Keratinocyte (primary cell): ENCODE results near the gene OLR1. TPM values are rescaled to one million over a fixed set of nuclear protein-coding genes. Genes with fewer than 3 reads are reported as not detected.

Experiments
- DNase-seq: peaks from one replicate; pipeline ENCODE4 v3.0.0-alpha.2; 2011; ENCODE audit warnings: low read depth, missing footprints, low spot score
- FAIRE-seq: peaks from 2 replicates; lab custom pipeline; 2011; peaks lifted over from hg19 to GRCh38; lab: Jason Lieb, UNC
- H2AFZ ChIP-seq: 2 replicates; pipeline ENCODE4 v1.6.0; 2012; ENCODE audit warnings: low read length, control low read depth, inconsistent platforms; ENCODE audit not compliant: control insufficient read depth
- H3K27ac ChIP-seq: 2 replicates; pipeline ENCODE4 v1.5.1; 2011; ENCODE audit warnings: low read length; ENCODE audit not compliant: control insufficient read depth, insufficient read depth
- H3K27me3 ChIP-seq: 3 replicates; pipeline ENCODE4 v1.6.0; 2011; ENCODE audit warnings: low read length; ENCODE audit not compliant: control insufficient read depth, insufficient read depth; ENCODE audit errors: extremely low read depth
- H3K36me3 ChIP-seq, 2 experiments: 2 replicates in 1 of 2; 3 replicates in 1 of 2; pipeline ENCODE4 v1.5.1; 2011; ENCODE audit warnings: low read length in 2 of 2, mild to moderate bottlenecking in 1 of 2; ENCODE audit not compliant: control insufficient read depth in 2 of 2, insufficient read depth in 2 of 2; ENCODE audit errors: extremely low read depth in 1 of 2
- H3K4me1 ChIP-seq: 3 replicates; pipeline ENCODE4 v1.5.1; 2011; ENCODE audit warnings: low read length; ENCODE audit not compliant: control insufficient read depth, insufficient read depth; ENCODE audit errors: extremely low read depth
- H3K4me2 ChIP-seq: 3 replicates; pipeline ENCODE4 v1.6.0; 2011; ENCODE audit warnings: low read depth, low read length; ENCODE audit not compliant: control insufficient read depth, insufficient read depth; ENCODE audit errors: extremely low read depth
- H3K4me3 ChIP-seq, 3 experiments: fragments of 200-600 bp in 1 of 3; sonication (generic) in 1 of 3; 2 replicates in 2 of 3; 3 replicates in 1 of 3; pipeline ENCODE4 v1.5.1; 2011 to 2016; ENCODE audit warnings: low read length in 3 of 3, mild to moderate bottlenecking in 3 of 3, control low read depth in 2 of 3, inconsistent platforms in 1 of 3, low read depth in 1 of 3, mixed read lengths in 1 of 3, mixed run types in 1 of 3, moderate library complexity in 1 of 3; ENCODE audit not compliant: control insufficient read depth in 2 of 3, insufficient read depth in 2 of 3; ENCODE audit errors: extremely low read depth in 1 of 3
- H3K79me2 ChIP-seq: 2 replicates; pipeline ENCODE4 v1.6.0; 2012; ENCODE audit warnings: low read length; ENCODE audit not compliant: control insufficient read depth, insufficient read depth
- H3K9ac ChIP-seq: 3 replicates; pipeline ENCODE4 v1.6.0; 2011; ENCODE audit warnings: low read length; ENCODE audit not compliant: control insufficient read depth, insufficient read depth; ENCODE audit errors: extremely low read depth
- H3K9me1 ChIP-seq: 3 replicates; pipeline ENCODE4 v1.6.0; 2011; ENCODE audit warnings: low read length; ENCODE audit not compliant: control insufficient read depth, insufficient read depth; ENCODE audit errors: extremely low read depth
- H3K9me3 ChIP-seq: 2 replicates; pipeline ENCODE4 v1.5.1; 2012; ENCODE audit warnings: low read depth, low read length; ENCODE audit not compliant: control insufficient read depth
- H4K20me1 ChIP-seq: 3 replicates; pipeline ENCODE4 v1.6.0; 2011; ENCODE audit warnings: low read length; ENCODE audit not compliant: control insufficient read depth, insufficient read depth; ENCODE audit errors: extremely low read depth
- CTCF ChIP-seq, 3 experiments: IDR thresholded peaks in 1 of 3; conservative IDR thresholded peaks in 1 of 3; optimal IDR thresholded peaks in 1 of 3; 2 replicates in 2 of 3; 3 replicates in 1 of 3; pipeline versions ENCODE3 to v1.5.1; 2011; ENCODE audit warnings: low read length in 3 of 3, mild to moderate bottlenecking in 3 of 3, moderate library complexity in 2 of 3, control low read depth in 1 of 3, inconsistent platforms in 1 of 3; ENCODE audit not compliant: insufficient read depth in 2 of 3; ENCODE audit errors: extremely low read depth in 1 of 3
- EZH2 ChIP-seq: IDR thresholded peaks from one replicate; pipeline ENCODE4 v1.6.1; 2012; ENCODE audit warnings: inconsistent platforms, mild to moderate bottlenecking, low read length, moderate library complexity
- dilution Hi-C: fragments of 300-500 bp; cut with MboI; formaldehyde crosslinking; loops from one replicate; pipeline ENCODE4 v1.7.0; 2020; ENCODE audit warnings: low sequenced_read_pairs; ENCODE audit not compliant: extremely low pct_ligation_motif_present
- polyA plus RNA-seq, 5 experiments: library from polyadenylated mRNA; depleted of rRNA in 3 of 5; stranded (reverse) in 3 of 5; stranded (forward) in 1 of 5; unstranded in 1 of 5; fragments of >200 nt; gene quantifications; 1 replicate in 1 of 5; 2 replicates in 3 of 5; 3 replicates in 1 of 5; pipeline versions ENCODE4 v1.2.1 to v1.2.3, GENCODE V29; 2011 to 2012; ENCODE audit warnings: missing spikeins in 2 of 5, low read depth in 1 of 5, low replicate concordance in 1 of 5

Gene OLR1
- polyA plus RNA-seq, 1 donor (not counting 4 experiments of a cell fraction or from before 2014, with no cell fraction given): 0.17 TPM

GRCh38 chr12:10110256-10110844, 61.6 kb downstream of the OLR1 start:
- FAIRE-seq: no peak

More at GRCh38 chr12:10110256-10110844, 61.6 kb downstream of the OLR1 start:
- H3K9me3 ChIP-seq: no peaks in the 10 kb centered on the region
- no peak overlapping the region for H3K4me3 ChIP-seq
- H3K79me2 ChIP-seq: no peaks in the 10 kb centered on the region
- no peak overlapping the region for H3K4me2 ChIP-seq
- H3K36me3 ChIP-seq: no peaks in the 10 kb centered on the region
- no peak for DNase-seq
- H3K27ac ChIP-seq: no peak overlapping the region
- no peak for TF ChIP-seq EZH2
- TF ChIP-seq CTCF (optimal IDR thresholded peaks at IDR 0.05 in 1 of 3, IDR thresholded peaks at IDR 0.05 in 1 of 3, conservative IDR thresholded peaks at IDR 0.05 in 1 of 3; ENCODE audit: extremely low read depth in 1 of 3, insufficient read depth in 2 of 3, low read length in 3 of 3): no peak
- no peak overlapping the region for H3K9ac ChIP-seq
- no peaks in the 10 kb centered on the region for H4K20me1 ChIP-seq
- no peaks in the 10 kb centered on the region for H3K9me1 ChIP-seq
- dilution Hi-C loops: no loop called here
- H3K27me3 ChIP-seq: no peaks in the 10 kb centered on the region
- H3K4me1 ChIP-seq: no peaks in the 10 kb centered on the region
- no peak overlapping the region for H2AFZ ChIP-seq

Other genes with a start within 250 kb of the OLR1 start
- 0.27 to 0.94 TPM (median 0.88 TPM) in 3 replicates for gene CLEC2A, start 239.8 kb downstream of the OLR1 start, polyA plus RNA-seq
- not detected in 3 replicates for gene CLEC12A, start 200.7 kb downstream of the OLR1 start, polyA plus RNA-seq
- not detected in 3 replicates for gene CLEC1B, start 173.0 kb downstream of the OLR1 start, polyA plus RNA-seq
- gene CLEC12B, start 161.5 kb downstream of the OLR1 start, polyA plus RNA-seq: not detected in 3 replicates
- gene CLEC9A, start 141.4 kb downstream of the OLR1 start, polyA plus RNA-seq: not detected in 3 replicates
- gene CLEC1A, start 73.1 kb downstream of the OLR1 start, polyA plus RNA-seq: 0.05 TPM in 1 of 3 replicates, not detected in the others
- gene CLEC7A, start 41.9 kb downstream of the OLR1 start, polyA plus RNA-seq: 0.31 to 0.62 TPM (median 0.62 TPM) in 3 replicates
- 0.03 TPM in 1 of 3 replicates, not detected in the others for gene TMEM52B, start 6.9 kb upstream of the OLR1 start, polyA plus RNA-seq
- 15.6 to 27.2 TPM (median 24.3 TPM) in 3 replicates for gene GABARAPL1, start 40.7 kb upstream of the OLR1 start, polyA plus RNA-seq
- gene KLRD1, start 135.7 kb upstream of the OLR1 start, polyA plus RNA-seq: under 0.01 TPM in 2 of 3 replicates, not detected in the other
- not detected in 3 replicates for gene KLRK1, start 217.9 kb upstream of the OLR1 start, polyA plus RNA-seq
- gene KLRC4, start 237.6 kb upstream of the OLR1 start, polyA plus RNA-seq: not detected in 3 replicates
- gene KLRC3, start 248.5 kb upstream of the OLR1 start, polyA plus RNA-seq: not detected in 3 replicates